Natural killer cell (primary cell): Measurements from ENCODE around the gene MACROD2. TPM values are rescaled to one million over a fixed set of nuclear protein-coding genes. Genes with fewer than 3 reads are reported as not detected.

Experiments
- ATAC-seq, 3 donors: fragments of 150-1000 bp in 2 of 3; fragments of 200-7000 bp in 1 of 3; cut with Tn5 transposase; 1 replicate in 1 of 3; 2 replicates in 2 of 3; pipeline ENCODE4 v1.10.0; 2021; ENCODE audit warnings: mild to moderate bottlenecking in 2 of 3, moderate library complexity in 2 of 3
- DNase-seq, 2 donors: peaks; one replicate each; pipeline versions ENCODE4 v3.0.0 to v3.0.0-alpha.2; 2013 to 2021; ENCODE audit warnings: mixed read lengths in 1 of 2
- H3K27ac ChIP-seq: one replicate; pipeline ENCODE4 v1.5.1; 2013; ENCODE audit warnings: mild to moderate bottlenecking, low read length
- H3K27me3 ChIP-seq: one replicate; pipeline ENCODE4 v1.6.1; 2013; ENCODE audit warnings: low read length; ENCODE audit not compliant: control insufficient read depth, insufficient read depth
- H3K36me3 ChIP-seq: one replicate; pipeline ENCODE4 v1.6.1; 2013; ENCODE audit warnings: low read length; ENCODE audit not compliant: control insufficient read depth, insufficient read depth
- H3K4me1 ChIP-seq: one replicate; pipeline ENCODE4 v1.6.1; 2013; ENCODE audit warnings: low read length; ENCODE audit not compliant: control insufficient read depth, insufficient read depth
- H3K4me3 ChIP-seq: one replicate; pipeline ENCODE4 v1.5.1; 2013; ENCODE audit warnings: low read length
- H3K9me3 ChIP-seq: one replicate; pipeline ENCODE4 v1.6.1; 2013; ENCODE audit warnings: low read length; ENCODE audit not compliant: control insufficient read depth, insufficient read depth
- H3K27ac Mint-ChIP-seq, 2 donors: one replicate each; pipeline ENCODE4 v1.8.0; 2022; ENCODE audit warnings: mild to moderate bottlenecking in 2 of 2, mixed read lengths in 2 of 2, moderate library complexity in 1 of 2
- H3K27me3 Mint-ChIP-seq, 2 donors: one replicate each; pipeline ENCODE4 v1.8.0; 2022; ENCODE audit warnings: low read depth in 2 of 2, mixed read lengths in 2 of 2
- H3K36me3 Mint-ChIP-seq: one replicate; pipeline ENCODE4 v1.8.0; 2022; ENCODE audit warnings: mixed read lengths
- H3K4me1 Mint-ChIP-seq, 2 donors: one replicate each; pipeline ENCODE4 v1.8.0; 2022; ENCODE audit warnings: mixed read lengths in 2 of 2
- H3K4me3 Mint-ChIP-seq: one replicate; pipeline ENCODE4 v1.8.0; 2022; ENCODE audit warnings: mild to moderate bottlenecking, moderate library complexity, mixed read lengths
- H3K9me3 Mint-ChIP-seq, 2 donors: one replicate each; pipeline ENCODE4 v1.8.0; 2022; ENCODE audit warnings: mixed read lengths in 2 of 2
- WGBS: methylation state at CpG from one replicate; pipeline ENCODE4 v1.1.7; 2013; ENCODE audit warnings: missing lambda C conversion rate; ENCODE audit not compliant: insufficient coverage; 5-methylcytosine and 5-hydroxymethylcytosine counted together
- intact Hi-C: fragments of 100-400 bp; cut with micrococcal nuclease; formaldehyde crosslinking; loops from one replicate; pipeline ENCODE4 v1.14.2; 2022
- total RNA-seq, 4 donors: library from RNA; stranded (reverse); fragments of 120-200 nt in 1 of 4; gene quantifications; one replicate each; pipeline versions ENCODE4 v1.2.3 to v1.2.4, GENCODE V29; 2013 to 2022
- TF ChIP-seq, protein P1 (sequence below): fragments of 200-600 bp; IDR thresholded peaks from one replicate; pipeline ENCODE4 v1.8.0; 2022; ENCODE audit warnings: antibody characterized with exemption

The MACROD2 gene
- total RNA-seq, 3 donors from 2014 or later (not counting 1 experiment from before 2014, with no cell fraction given), result 0.19 to 0.88 TPM; not detected in 1

- no peaks in the 10 kb centered on the region for H3K27me3 Mint-ChIP-seq
- no peaks in the 10 kb centered on the region for H3K4me1 Mint-ChIP-seq
- H3K4me3 Mint-ChIP-seq, result no peak overlapping the region
- DNase-seq (no peak), ATAC-seq (no peak)
- intact Hi-C loops, result no loop called here
- H3K36me3 ChIP-seq, result no peaks in the 10 kb centered on the region
- H3K4me3 ChIP-seq, result no peak overlapping the region
- no peaks in the 10 kb centered on the region for H3K4me1 ChIP-seq
- WGBS, result 82% methylated on average over 3 of the region's 3 CpGs
- no peak overlapping the region for H3K27ac Mint-ChIP-seq
- no peaks in the 10 kb centered on the region for H3K27me3 ChIP-seq
- no peaks in the 10 kb centered on the region for H3K36me3 Mint-ChIP-seq
- H3K27ac ChIP-seq, result no peak overlapping the region
- TF ChIP-seq, protein P1, sequence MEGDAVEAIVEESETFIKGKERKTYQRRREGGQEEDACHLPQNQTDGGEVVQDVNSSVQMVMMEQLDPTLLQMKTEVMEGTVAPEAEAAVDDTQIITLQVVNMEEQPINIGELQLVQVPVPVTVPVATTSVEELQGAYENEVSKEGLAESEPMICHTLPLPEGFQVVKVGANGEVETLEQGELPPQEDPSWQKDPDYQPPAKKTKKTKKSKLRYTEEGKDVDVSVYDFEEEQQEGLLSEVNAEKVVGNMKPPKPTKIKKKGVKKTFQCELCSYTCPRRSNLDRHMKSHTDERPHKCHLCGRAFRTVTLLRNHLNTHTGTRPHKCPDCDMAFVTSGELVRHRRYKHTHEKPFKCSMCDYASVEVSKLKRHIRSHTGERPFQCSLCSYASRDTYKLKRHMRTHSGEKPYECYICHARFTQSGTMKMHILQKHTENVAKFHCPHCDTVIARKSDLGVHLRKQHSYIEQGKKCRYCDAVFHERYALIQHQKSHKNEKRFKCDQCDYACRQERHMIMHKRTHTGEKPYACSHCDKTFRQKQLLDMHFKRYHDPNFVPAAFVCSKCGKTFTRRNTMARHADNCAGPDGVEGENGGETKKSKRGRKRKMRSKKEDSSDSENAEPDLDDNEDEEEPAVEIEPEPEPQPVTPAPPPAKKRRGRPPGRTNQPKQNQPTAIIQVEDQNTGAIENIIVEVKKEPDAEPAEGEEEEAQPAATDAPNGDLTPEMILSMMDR, result no peak
- peaks cover 5% of the 10 kb centered on the region for H3K9me3 ChIP-seq
- peaks cover 6 to 10% of the 10 kb centered on the region in 2 donors for H3K9me3 Mint-ChIP-seq
Observed at GRCh38 chr20:15171016-15171415, 1175.7 kb downstream of the MACROD2 start.

- 97% methylated on average over 4 of the region's 4 CpGs for WGBS
- Histone ChIP-seq H3K36me3 (no peaks in the 10 kb centered on the region), H3K27me3 (no peaks in the 10 kb centered on the region), H3K27ac (no peak overlapping the region), H3K4me1 (no peaks in the 10 kb centered on the region), H3K9me3 (peaks cover 10% of the 10 kb centered on the region), H3K4me3 (no peak overlapping the region)
- ATAC-seq, result no peak
- no peak for DNase-seq
- Mint-ChIP-seq H3K36me3 (peaks cover 2% of the 10 kb centered on the region), H3K27me3 (no peaks in the 10 kb centered on the region), H3K4me3 (no peak overlapping the region), H3K9me3 (peaks cover 4 to 5% of the 10 kb centered on the region in 2 donors), H3K4me1 (no peaks in the 10 kb centered on the region), H3K27ac (no peak overlapping the region)
- intact Hi-C loops, result no loop called here
- TF ChIP-seq, protein P1, result no peak
Observed at GRCh38 chr20:15176929-15177328, 1181.6 kb downstream of the MACROD2 start.

DNA sequence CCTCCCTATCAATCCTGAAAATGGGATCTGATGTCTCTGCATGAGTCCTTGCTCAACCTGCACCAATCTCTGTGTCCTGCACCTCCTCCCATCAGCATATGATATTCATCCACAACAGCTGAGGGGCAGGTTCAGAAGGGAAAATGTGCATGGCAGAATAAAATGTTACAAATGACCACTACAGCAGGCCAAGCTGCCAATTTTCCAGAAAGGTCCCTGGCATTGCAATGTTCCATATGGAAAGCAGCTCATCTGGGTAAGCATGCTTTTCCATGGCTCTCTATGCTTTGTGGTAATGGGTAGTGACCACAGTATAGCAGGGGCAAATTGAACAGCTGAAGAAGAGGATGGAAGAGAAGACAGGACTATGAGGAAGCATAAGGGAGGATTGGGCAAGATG lies 1183.3 kb downstream of the MACROD2 start:
- no peak overlapping the region for H3K4me3 Mint-ChIP-seq
- H3K36me3 Mint-ChIP-seq, result peaks cover 5% of the 10 kb centered on the region
- no peaks in the 10 kb centered on the region for H3K4me1 ChIP-seq
- H3K27ac Mint-ChIP-seq, result no peak overlapping the region
- no peaks in the 10 kb centered on the region for H3K27me3 Mint-ChIP-seq
- no peaks in the 10 kb centered on the region for H3K36me3 ChIP-seq
- H3K9me3 Mint-ChIP-seq, result peaks cover 7 to 9% of the 10 kb centered on the region in 2 donors
- no peak overlapping the region for H3K27ac ChIP-seq
- H3K27me3 ChIP-seq, result no peaks in the 10 kb centered on the region
- DNase-seq (no peak), ATAC-seq (no peak)
- intact Hi-C loops, result no loop called here
- H3K4me3 ChIP-seq, result no peak overlapping the region
- TF ChIP-seq, protein P1, result no peak
- H3K9me3 ChIP-seq, result peaks cover 10% of the 10 kb centered on the region
- H3K4me1 Mint-ChIP-seq, result no peaks in the 10 kb centered on the region

DNA sequence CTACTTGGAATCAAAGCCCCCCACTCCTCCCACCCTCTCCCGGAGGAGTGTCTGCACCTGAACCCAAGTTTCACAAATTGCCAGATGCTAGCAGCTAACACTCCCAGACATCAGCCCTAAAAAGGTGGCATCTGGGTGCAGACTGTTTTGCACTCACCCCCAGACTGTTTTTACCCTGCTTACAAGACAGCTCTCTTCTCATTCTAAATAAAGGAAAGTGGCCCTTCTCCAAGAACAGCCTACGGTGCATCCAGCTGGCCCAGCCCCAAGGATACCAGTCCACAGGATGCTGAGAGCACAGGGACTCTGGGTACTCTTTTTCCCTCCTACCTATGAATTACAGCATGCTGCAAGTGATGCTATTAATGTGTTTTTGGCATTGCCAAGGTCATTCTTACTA lies 1184.1 kb downstream of the MACROD2 start:
- no peaks in the 10 kb centered on the region for H3K27me3 Mint-ChIP-seq
- H3K4me3 Mint-ChIP-seq, result no peak overlapping the region
- DNase-seq, result no peak
- WGBS, result 81% methylated on average over 2 of the region's 2 CpGs
- H3K4me1 Mint-ChIP-seq, result no peaks in the 10 kb centered on the region
- H3K36me3 ChIP-seq, result no peaks in the 10 kb centered on the region
- no peaks in the 10 kb centered on the region for H3K27me3 ChIP-seq
- TF ChIP-seq, protein P1, result no peak
- ATAC-seq, result no peak
- H3K4me3 ChIP-seq, result no peak overlapping the region
- H3K4me1 ChIP-seq, result no peaks in the 10 kb centered on the region
- peaks cover 10% of the 10 kb centered on the region for H3K9me3 ChIP-seq
- intact Hi-C loops, result no loop called here
- no peak overlapping the region for H3K27ac ChIP-seq
- H3K36me3 Mint-ChIP-seq, result peaks cover 5% of the 10 kb centered on the region
- H3K9me3 Mint-ChIP-seq, result peaks cover 10 to 11% of the 10 kb centered on the region in 2 donors
- no peak overlapping the region for H3K27ac Mint-ChIP-seq
